IPS-18a (cell line): Measurements from ENCODE around the gene IGFBP4.

Source experiments
- H3K27ac ChIP-seq: one replicate; pipeline ENCODE4 v1.5.1; 2013; ENCODE audit warnings: low read length
- H3K27me3 ChIP-seq: one replicate; pipeline ENCODE4 v1.6.1; 2013; ENCODE audit warnings: mild to moderate bottlenecking, low read length; ENCODE audit not compliant: control insufficient read depth, insufficient read depth
- H3K36me3 ChIP-seq: one replicate; pipeline ENCODE4 v1.6.1; 2013; ENCODE audit warnings: low read depth, low read length; ENCODE audit not compliant: control insufficient read depth
- H3K4me1 ChIP-seq: one replicate; pipeline ENCODE4 v1.6.1; 2013; ENCODE audit warnings: low read depth, low read length; ENCODE audit not compliant: control insufficient read depth
- H3K4me3 ChIP-seq: one replicate; pipeline ENCODE4 v1.5.1; 2013; ENCODE audit warnings: low read length
- H3K9ac ChIP-seq: one replicate; pipeline ENCODE4 v1.6.1; 2013; ENCODE audit warnings: mild to moderate bottlenecking, low read length, moderate library complexity
- H3K9me3 ChIP-seq: one replicate; pipeline ENCODE4 v1.6.1; 2013; ENCODE audit warnings: low read depth, low read length; ENCODE audit not compliant: control insufficient read depth

IGFBP4 gene

DNA sequence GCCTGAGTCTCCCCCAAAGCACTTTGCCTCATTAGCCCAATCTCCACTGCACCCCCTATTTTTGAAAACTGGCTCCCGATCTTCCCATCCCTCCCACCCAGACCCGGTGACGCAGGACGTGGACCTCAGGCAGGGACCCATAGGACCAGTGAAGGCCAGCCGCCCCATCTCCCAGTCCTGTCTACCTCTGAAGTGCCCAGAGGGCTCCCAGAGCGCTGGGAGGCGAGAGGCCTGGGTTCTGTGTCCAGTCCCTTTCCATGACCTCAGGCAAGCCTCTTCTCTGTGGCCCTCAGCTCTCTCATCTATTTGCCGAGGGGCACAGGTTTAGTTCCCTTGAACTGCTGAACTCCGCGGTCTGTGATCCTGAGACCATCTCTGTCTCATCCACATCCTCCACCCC is 57.5 kb downstream of the IGFBP4 start:
- no peak overlapping the region for H3K27ac ChIP-seq
- H3K36me3 ChIP-seq = no peaks in the 10 kb centered on the region
- H3K27me3 ChIP-seq = peaks cover 4% of the 10 kb centered on the region
- no peak overlapping the region for H3K4me3 ChIP-seq
- H3K9me3 ChIP-seq = no peaks in the 10 kb centered on the region
- H3K9ac ChIP-seq = no peak overlapping the region
- H3K4me1 ChIP-seq = peaks cover 6% of the 10 kb centered on the region

DNA sequence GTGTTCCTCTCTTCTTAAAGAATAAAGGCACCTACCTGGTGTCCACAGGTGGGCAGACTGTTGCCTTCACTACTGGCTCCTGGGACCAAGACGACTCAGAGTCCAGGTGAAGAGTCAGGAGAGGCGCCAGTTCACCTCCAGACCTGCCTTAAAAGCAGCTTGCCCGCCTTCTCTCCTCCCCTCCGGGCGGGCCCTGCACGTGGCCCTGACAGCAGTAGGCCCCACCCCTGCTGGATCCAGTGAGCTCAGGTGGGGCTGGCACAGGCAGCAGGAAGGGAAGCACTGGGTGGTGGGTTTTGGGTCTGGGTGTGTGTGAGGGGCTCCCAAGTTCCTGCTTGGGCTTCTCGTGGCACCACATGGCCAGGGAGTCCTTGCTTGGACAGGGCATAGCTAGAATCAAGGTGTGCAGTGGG is 58.3 kb downstream of the IGFBP4 start, which contains the start of gene TNS4:
Gene TNS4, minus strand, starts transcription at position 125 of the 413 bp plus-strand sequence. CDS start 5,198 bp downstream, outside the sequence.
- peaks cover 4% of the 10 kb centered on the region for H3K27me3 ChIP-seq
- peaks cover 6% of the 10 kb centered on the region for H3K4me1 ChIP-seq

DNA sequence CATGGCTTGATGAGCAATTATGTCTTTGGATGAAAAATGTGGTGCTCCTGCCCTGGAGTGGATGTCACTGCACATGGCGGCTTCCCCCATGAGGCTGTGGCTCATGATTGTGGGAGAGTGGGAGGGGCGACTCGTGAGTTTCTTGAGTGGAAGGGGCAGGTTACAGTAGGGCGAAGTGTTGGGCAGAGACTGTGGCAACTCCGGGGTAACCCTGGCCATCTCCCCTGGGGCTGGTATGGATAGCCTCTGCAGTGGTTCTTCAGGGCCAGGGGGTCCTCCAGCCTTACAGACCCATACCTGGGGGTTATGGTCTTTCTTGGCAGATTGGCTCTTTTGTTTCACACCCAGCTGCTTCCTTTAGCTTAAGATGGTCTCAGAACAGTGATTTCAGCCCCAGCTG is 59.5 kb downstream of the IGFBP4 start:
- Histone ChIP-seq H3K36me3 (no peaks in the 10 kb centered on the region), H3K4me1 (peaks cover 5% of the 10 kb centered on the region), H3K27ac (no peak overlapping the region), H3K4me3 (no peak overlapping the region), H3K27me3 (peaks cover 4% of the 10 kb centered on the region), H3K9me3 (no peaks in the 10 kb centered on the region), H3K9ac (no peak overlapping the region)

More for the DNA sequence above, 58.3 kb downstream of the IGFBP4 start, which contains the start of gene TNS4:
- no peak within 1 kb of the TSS for H3K9ac ChIP-seq
- no peaks in the 10 kb centered on the region for H3K36me3 ChIP-seq
- H3K4me3 ChIP-seq = no peak within 1 kb of the TSS
- no peaks in the 10 kb centered on the region for H3K9me3 ChIP-seq
- no peak within 1 kb of the TSS for H3K27ac ChIP-seq

DNA sequence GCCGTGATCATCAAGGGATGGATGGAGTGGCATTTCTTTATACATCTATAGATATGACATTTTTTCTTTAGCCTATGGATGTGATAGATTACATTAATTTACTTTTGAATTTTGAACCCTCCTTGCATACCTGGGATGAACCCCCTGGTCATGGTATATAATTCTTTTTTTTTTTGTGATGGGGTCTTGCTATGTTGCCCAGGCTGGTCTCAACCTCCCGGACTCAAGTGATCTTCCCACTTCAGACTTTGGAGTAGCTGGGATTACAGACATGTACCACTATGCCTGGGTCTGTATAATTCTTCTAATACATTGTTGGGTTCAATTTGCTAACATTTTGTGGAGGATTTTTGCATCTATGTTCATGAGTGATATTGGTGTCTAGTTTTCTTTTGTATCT is 59.9 kb downstream of the IGFBP4 start:
- H3K27me3 ChIP-seq = peaks cover 4% of the 10 kb centered on the region
- H3K9me3 ChIP-seq = no peaks in the 10 kb centered on the region
- no peak overlapping the region for H3K9ac ChIP-seq
- no peak overlapping the region for H3K4me3 ChIP-seq
- peaks cover under 1% of the 10 kb centered on the region for H3K4me1 ChIP-seq
- no peak overlapping the region for H3K27ac ChIP-seq
- H3K36me3 ChIP-seq = no peaks in the 10 kb centered on the region

DNA sequence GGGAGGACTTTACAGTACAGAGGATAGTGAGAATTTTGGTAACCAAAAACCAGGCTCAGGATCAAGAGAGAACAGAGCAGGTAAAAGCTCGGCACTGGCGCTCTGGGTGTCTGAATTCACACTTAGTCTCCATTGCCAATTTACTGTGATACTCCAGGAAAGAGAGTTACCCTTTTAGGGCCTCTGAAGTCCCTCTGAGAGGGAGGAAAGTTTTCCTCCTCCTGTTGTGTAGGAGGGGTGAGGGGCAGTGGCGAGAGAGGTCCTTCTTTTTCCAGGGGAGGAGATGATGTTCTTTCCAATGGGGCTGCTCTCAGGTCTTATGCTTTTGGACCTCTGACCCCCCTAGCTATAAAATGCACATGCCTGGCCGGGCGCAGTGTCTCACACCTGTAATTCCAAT is 63.5 kb downstream of the IGFBP4 start:
- H3K36me3 ChIP-seq = no peaks in the 10 kb centered on the region
- peaks cover 5% of the 10 kb centered on the region for H3K4me1 ChIP-seq
- no peaks in the 10 kb centered on the region for H3K27me3 ChIP-seq
- H3K9me3 ChIP-seq = no peaks in the 10 kb centered on the region
- H3K4me3 ChIP-seq = no peak overlapping the region
- no peak overlapping the region for H3K27ac ChIP-seq
- H3K9ac ChIP-seq = no peak overlapping the region
